ENCODE measurements around the gene RNF213.
A peak's percentile ranks its signal among the peaks of the same experiment; 100 is the strongest.
"Not testable (repeated sequence)": the region's sequence is repeated elsewhere in the genome, so short reads cannot be mapped to it uniquely, and the experiment has no call there.

Gene RNF213

GRCh38 chr17:80247561-80247960 is 13.1 kb upstream of the RNF213 start:
- intact Hi-C loops (cut with DNase I), result no loop called here

DNA sequence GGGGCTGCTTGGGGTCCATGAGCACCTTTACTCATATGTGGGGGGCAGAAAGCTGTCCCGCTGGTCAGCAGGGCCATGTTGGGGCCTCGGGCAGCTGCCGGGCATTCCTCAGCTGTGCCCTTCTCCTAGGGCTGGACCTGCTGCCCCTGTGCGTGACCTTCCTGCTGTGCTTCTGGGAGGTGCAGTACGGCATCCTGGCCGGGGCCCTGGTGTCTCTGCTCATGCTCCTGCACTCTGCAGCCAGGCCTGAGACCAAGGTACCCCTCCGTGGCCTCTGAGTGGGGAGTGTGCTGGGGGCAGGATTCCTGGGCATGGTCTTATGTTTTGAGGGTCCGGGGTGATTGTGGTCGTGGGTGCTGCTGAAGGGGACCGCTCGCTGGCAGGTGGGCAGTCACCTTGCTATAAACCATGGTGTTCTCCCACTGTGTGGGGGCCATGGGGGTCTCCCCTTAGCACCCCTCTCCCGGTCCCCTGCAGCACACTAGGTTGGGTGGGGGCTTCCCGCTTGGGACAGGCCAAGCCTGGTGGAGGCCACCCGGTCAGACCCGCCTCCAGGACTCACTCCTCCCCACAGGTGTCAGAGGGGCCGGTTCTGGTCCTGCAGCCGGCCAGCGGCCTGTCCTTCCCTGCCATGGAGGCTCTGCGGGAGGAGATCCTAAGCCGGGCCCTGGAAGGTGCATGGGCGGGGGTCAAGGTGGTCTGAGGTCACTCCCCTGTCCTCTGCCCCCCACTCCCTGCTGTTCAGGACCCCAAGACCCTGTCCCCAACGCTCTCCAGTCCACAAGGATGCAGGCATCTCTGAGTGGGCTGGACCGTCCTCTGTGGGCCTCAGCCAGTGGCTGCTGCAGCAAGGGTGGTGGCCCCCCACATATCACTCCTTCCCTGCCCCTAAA is 12.4 kb upstream of the RNF213 start:
- no peak for DNase-seq
- intact Hi-C loops (cut with DNase I), result no loop called here

More at GRCh38 chr17:80247561-80247960, 13.1 kb upstream of the RNF213 start:
- no peak for DNase-seq

GRCh38 chr17:80248894-80249710 is 11.6 kb upstream of the RNF213 start:
- intact Hi-C loops (cut with DNase I), result no loop called here
- no peak for DNase-seq

DNA sequence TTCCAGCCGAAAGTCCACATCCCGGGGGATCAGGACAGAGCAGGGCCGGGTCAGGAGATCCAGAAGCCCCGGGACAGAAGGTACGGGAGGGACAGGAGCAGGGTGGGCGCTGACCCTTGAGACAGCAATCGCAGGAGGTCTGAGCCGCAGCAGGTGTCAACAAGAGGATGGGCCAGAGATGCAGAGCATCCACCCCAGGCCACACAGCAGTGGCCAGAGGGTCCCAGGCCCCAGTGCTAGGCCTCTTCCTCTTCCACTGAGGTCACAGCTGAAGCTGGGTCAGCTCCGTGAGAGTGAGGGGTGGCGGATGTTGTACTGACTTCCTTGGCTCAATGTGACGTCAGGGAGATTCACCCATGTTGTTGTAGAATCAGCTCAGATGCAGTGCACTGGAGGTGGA is 8.7 kb upstream of the RNF213 start:
- intact Hi-C loops (cut with DNase I), result no loop called here

DNA sequence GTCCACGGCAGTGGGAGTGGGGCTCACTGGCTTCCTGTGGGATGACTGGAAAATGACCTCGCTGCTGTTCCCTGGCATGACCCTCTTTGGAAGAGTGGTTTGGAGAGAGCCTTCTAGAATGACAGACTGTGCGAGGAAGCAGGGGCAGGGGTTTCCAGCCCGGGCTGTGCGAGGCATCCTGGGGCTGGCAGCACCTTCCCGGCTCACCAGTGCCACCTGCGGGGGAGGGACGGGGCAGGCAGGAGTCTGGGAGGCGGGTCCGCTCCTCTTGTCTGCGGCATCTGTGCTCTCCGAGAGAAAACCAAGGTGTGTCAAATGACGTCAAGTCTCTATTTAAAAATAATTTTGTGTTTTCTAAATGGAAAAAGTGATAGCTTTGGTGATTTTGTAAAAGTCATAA is 7.8 kb upstream of the RNF213 start:
- DNase-seq, result peak in 21 of 42 donors; percentile 14 to 67 (median 41)
- intact Hi-C loops (cut with DNase I), result no loop called here

More for the DNA sequence above, 8.7 kb upstream of the RNF213 start:
- no peak for DNase-seq

DNA sequence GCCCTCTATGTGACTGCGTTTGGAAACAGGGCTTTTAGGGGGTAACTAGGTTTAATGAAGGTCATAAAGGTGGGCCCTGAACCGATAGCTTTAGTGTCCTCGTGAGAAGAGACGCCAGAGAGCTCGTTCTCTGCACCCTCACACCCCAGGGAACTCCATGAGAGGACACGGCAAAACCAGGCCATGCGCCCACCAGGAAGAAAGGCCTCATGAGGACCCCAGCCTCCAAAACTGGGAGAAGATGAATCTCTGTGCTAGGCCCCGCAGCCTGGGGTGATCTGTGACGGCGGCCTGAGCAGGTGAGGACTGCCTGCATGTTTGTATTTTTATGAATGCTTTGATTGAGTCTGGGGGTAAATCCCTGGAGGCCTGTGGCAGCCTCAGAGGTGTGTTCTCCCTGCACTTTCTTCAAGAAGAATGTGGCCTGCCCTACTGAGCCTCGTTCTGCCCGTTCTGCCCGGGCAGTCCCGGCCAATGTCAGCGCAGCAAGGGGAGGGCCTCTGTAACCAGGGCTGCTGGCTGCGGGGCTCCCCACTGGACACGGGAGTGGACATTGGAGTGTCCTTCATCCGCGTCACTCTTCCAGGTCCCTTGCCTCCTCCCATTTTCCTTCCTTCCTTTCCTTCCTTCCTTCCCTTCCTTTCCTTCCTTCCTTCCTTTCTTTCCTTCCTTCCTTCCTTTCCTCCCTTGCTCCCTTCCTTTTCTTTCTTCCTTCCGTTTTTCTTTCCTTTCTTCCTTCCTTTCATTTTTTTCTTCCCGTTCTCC is 6.8 kb upstream of the RNF213 start:
- intact Hi-C loops (cut with DNase I), result no loop called here
- DNase-seq, result no peak

DNA sequence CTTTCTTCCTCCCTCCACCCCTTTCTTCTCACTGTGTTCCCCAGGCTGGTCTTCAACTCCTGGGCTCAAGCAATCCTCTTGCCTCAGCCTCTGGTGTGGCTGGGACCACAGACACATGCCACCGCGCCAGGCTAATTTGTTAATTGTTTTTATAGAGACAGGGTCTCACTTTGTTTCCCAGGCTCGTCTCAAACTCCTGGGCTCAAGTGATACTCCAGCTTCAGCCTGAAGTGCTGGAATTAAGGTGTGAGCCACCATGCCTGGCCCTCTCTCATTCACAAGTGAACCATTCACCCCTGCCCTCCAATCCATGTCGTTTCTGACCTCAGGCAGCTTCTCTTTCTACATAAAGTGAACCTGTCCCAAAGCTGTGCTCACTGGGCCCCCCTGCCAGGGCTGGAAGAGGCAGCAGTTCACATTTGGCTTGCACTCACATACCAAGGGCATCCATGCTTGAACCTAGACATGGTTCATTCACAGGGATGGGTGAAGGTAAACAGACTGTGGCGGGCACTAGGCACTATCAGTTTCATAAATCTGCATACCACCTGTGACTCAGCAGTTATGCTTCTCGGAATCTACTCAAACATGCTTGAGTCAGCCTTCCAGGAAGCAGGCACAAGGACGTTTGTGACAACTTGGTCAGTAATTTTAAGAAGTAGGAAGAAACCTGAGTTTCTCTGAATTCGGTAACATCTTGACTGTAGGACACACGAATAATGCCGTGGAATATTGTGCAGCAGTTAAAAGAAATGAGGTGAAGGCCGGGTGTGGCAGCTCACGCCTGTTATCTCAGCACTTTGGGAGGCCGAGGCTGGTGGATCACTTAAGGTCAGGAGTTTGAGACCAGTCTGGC is 6.0 kb upstream of the RNF213 start:
- intact Hi-C loops (cut with DNase I), result no loop called here
- no peak for DNase-seq

DNA sequence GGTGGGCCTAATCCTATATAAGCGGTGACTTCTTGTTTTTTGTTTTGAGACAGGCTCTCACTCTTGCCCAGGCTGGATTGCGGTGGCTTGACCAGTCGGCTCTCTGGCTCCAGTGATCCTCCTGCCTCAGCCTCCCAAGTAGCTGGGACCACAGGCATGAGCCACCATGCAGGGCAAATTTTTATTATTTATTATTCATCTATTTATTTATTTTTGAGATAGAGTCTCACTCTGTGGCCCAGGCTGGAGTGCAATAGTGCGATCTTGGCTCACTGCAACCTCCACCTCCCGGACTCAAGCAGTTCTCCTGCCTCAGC is 4.7 kb upstream of the RNF213 start:
- DNase-seq, result no peak
- intact Hi-C loops (cut with DNase I), result no loop called here

GRCh38 chr17:80257716-80258213 is 2.9 kb upstream of the RNF213 start:
- DNase-seq, result no peak
- intact Hi-C loops (cut with DNase I), result no loop called here

- intact Hi-C loops (cut with DNase I); DNase-seq: not testable (repeated sequence)
Observed at GRCh38 chr17:80258296-80258695, 2.4 kb upstream of the RNF213 start.

DNA sequence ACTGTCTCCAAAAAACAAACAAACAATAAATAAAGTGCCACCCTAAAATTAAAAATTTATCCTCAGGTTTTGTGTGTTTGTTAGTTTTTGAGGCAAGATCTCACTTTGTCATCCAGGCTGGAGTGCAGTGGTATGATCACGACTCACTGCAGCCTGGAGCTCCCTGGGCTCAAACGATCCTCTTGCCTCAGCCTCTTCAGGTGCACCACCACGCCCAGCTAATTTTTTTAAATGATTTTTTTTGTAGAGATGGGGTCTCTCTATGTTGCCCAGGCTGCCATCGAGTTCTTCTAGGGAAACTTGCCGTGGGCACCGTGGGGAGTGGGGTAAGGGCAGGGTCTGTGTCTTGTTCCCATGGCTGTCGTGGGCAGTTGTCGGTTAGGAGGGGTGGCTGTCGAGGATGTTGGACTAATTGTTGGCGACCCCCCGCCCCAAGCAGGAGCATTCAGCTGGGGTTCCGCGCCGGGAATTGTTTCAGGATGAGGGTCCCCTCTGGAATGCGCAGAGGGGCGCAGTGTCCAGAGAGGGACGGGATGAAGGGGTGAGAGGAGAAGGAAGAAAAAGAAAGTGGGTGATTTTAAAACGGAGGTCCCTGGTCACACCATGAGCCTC is 1.1 kb upstream of the RNF213 start:
- DNase-seq, result peak in 1 of 42 donors; percentile 46
- intact Hi-C loops (cut with DNase I), result loop anchor here (10.0 kb wide), 1 partner anchor 115 kb away; the partner anchor contains the start of gene EIF4A3

GRCh38 chr17:80260069-80260535 is 550 bp upstream of the RNF213 start:
- peak in 39 of 42 donors; percentile 26 to 83 (median 69) for DNase-seq
- intact Hi-C loops (cut with DNase I), result loop anchor here (10.0 kb wide), 1 partner anchor 115 kb away; the partner anchor contains the start of gene EIF4A3

- peak in 33 of 42 donors; percentile 8 to 76 (median 46) for DNase-seq
- intact Hi-C loops (cut with DNase I), result loop anchor here (10.0 kb wide), 1 partner anchor 117 kb away; the partner anchor contains the start of gene EIF4A3
Observed at GRCh38 chr17:80261159-80261894, 675 bp downstream of the RNF213 start.

- intact Hi-C loops (cut with DNase I), result loop anchor here (10.0 kb wide), 1 partner anchor 117 kb away; the partner anchor contains the start of gene EIF4A3
- DNase-seq, result no peak
Observed at GRCh38 chr17:80261895-80262279, 1.2 kb downstream of the RNF213 start.

GRCh38 chr17:80262291-80262690 is 1.6 kb downstream of the RNF213 start:
- intact Hi-C loops (cut with DNase I), result loop anchor here (10.0 kb wide), 1 partner anchor 117 kb away; the partner anchor contains the start of gene EIF4A3
- DNase-seq, result no peak

GRCh38 chr17:80262775-80263244 is 2.2 kb downstream of the RNF213 start:
- intact Hi-C loops (cut with DNase I), result loop anchor here (10.0 kb wide), 1 partner anchor 118 kb away; the partner anchor contains the start of gene EIF4A3

More at GRCh38 chr17:80262775-80263244, 2.2 kb downstream of the RNF213 start:
- no peak for DNase-seq

All from head of caudate nucleus (tissue), 42 donors.